ENCODE results near the gene LRRC46.

LRRC46 gene

DNA sequence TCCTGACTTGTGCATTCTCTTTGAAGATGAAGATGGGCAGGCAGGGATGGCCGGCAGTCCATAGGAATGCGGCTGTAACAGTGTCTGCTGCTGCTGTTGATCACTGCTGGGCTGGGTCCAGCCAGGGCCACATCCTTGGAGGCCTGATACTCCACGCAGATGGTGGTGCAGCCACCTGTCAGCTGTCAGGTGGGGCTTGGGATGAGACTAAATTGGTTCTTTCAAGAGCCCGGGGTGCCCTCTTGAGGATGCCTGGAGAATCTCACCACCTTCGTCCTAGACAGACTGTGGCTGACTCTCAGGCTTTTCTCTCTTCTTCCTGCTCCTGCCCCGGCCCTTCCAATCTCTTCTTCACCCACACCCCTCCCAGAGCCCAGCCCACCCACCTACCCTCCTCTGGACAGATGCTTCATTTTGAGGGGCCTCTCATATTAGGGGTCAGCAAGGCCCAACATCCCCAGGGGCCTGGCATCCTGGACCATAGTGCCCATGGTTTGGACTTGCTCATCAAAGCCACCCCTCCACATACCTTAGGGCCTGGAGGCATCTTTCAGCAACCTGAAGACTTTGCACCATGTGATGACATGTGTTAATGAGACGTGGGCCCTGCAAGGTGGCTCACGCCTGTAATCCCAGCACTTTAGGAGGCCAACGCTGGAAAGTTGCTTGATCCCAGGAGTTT lies 29.0 kb upstream of the LRRC46 start:
- DNase-seq: peak; percentile 71

DNA sequence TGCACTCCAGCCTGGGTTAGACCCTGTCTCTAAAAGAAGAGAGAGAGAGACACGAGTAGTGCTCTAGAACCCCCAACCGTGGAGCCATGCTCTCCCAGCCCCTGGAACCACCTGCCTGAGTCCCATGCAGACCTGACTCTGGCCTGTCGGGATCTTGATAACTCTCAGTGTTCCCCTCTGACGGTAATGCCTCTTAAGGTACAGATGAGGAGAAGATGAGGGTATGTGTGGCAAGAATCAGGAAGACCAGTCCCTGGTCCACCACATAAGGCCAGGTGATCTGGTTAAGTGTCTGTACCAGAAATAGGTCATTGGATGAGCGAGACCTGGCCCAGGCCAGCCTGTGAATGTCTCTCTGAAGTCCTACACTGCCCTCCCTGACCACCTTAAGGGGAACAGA lies 28.3 kb upstream of the LRRC46 start:
- no peaks in the 10 kb centered on the region; the same call in 1 of the 2 replicates for H3K4me1 ChIP-seq (ENCODE audit: low read length)
- no peak overlapping the region for H2AFZ ChIP-seq (ENCODE audit: low read length)
- H3K79me2 ChIP-seq (ENCODE audit: low read length): no peaks in the 10 kb centered on the region
- H3K27ac ChIP-seq (ENCODE audit: low read length): no peak overlapping the region
- H3K36me3 ChIP-seq (replicated peaks; ENCODE audit: insufficient read depth, low read length): no peaks in the 10 kb centered on the region
- H3K27me3 ChIP-seq (replicated peaks; ENCODE audit: insufficient read depth, low read length): 0 out of 2 replicates have a peak, but pooled peaks cover 8% of the 10 kb centered on the region
- H3K4me3 ChIP-seq (ENCODE audit: low read length): no peak overlapping the region
- no peak overlapping the region for H3K4me2 ChIP-seq (ENCODE audit: low read depth, low read length)
- no peak overlapping the region for H3K9ac ChIP-seq (ENCODE audit: low read length)
- no peaks in the 10 kb centered on the region for H4K20me1 ChIP-seq (ENCODE audit: insufficient read depth, low read length)
- no peaks in the 10 kb centered on the region for H3F3A ChIP-seq (ENCODE audit: insufficient read depth, low read length)
- TF ChIP-seq EZH2 (optimal IDR thresholded peaks at IDR 0.05; ENCODE audit: low read depth, low read length): no peak
- TF ChIP-seq, protein P1, sequence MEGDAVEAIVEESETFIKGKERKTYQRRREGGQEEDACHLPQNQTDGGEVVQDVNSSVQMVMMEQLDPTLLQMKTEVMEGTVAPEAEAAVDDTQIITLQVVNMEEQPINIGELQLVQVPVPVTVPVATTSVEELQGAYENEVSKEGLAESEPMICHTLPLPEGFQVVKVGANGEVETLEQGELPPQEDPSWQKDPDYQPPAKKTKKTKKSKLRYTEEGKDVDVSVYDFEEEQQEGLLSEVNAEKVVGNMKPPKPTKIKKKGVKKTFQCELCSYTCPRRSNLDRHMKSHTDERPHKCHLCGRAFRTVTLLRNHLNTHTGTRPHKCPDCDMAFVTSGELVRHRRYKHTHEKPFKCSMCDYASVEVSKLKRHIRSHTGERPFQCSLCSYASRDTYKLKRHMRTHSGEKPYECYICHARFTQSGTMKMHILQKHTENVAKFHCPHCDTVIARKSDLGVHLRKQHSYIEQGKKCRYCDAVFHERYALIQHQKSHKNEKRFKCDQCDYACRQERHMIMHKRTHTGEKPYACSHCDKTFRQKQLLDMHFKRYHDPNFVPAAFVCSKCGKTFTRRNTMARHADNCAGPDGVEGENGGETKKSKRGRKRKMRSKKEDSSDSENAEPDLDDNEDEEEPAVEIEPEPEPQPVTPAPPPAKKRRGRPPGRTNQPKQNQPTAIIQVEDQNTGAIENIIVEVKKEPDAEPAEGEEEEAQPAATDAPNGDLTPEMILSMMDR (IDR thresholded peaks at IDR 0.05; ENCODE audit: low read length): no peak
- no peak for TF ChIP-seq EZH2phosphoT487 (IDR thresholded peaks at IDR 0.05; ENCODE audit: low read length)
- no peak for DNase-seq
- no peaks in the 10 kb centered on the region for H3K9me2 ChIP-seq (replicated peaks; ENCODE audit: insufficient read depth, low read length)
- H3K9me3 ChIP-seq (replicated peaks; ENCODE audit: insufficient read depth, low read length): no peaks in the 10 kb centered on the region

More for the DNA sequence above, 29.0 kb upstream of the LRRC46 start:
- H3K9me3 ChIP-seq (replicated peaks; ENCODE audit: insufficient read depth, low read length): no peaks in the 10 kb centered on the region
- H2AFZ ChIP-seq (ENCODE audit: low read length): no peak overlapping the region
- TF ChIP-seq, protein P1 (IDR thresholded peaks at IDR 0.05; ENCODE audit: low read length): peak; percentile 64
- TF ChIP-seq EZH2 (optimal IDR thresholded peaks at IDR 0.05; ENCODE audit: low read depth, low read length): no peak
- no peaks in the 10 kb centered on the region for H4K20me1 ChIP-seq (ENCODE audit: insufficient read depth, low read length)
- no peaks in the 10 kb centered on the region for H3K79me2 ChIP-seq (ENCODE audit: low read length)
- no peak overlapping the region for H3K4me2 ChIP-seq (ENCODE audit: low read depth, low read length)
- H3F3A ChIP-seq (ENCODE audit: insufficient read depth, low read length): no peaks in the 10 kb centered on the region
- no peaks in the 10 kb centered on the region; the same call in 1 of the 2 replicates for H3K4me1 ChIP-seq (ENCODE audit: low read length)
- H3K4me3 ChIP-seq (ENCODE audit: low read length): no peak overlapping the region
- no peak overlapping the region for H3K27ac ChIP-seq (ENCODE audit: low read length)
- no peak overlapping the region for H3K9ac ChIP-seq (ENCODE audit: low read length)
- H3K9me2 ChIP-seq (replicated peaks; ENCODE audit: insufficient read depth, low read length): no peaks in the 10 kb centered on the region
- H3K27me3 ChIP-seq (replicated peaks; ENCODE audit: insufficient read depth, low read length): 0 out of 2 replicates have a peak, but pooled peaks cover 8% of the 10 kb centered on the region
- H3K36me3 ChIP-seq (replicated peaks; ENCODE audit: insufficient read depth, low read length): no peaks in the 10 kb centered on the region

DNA sequence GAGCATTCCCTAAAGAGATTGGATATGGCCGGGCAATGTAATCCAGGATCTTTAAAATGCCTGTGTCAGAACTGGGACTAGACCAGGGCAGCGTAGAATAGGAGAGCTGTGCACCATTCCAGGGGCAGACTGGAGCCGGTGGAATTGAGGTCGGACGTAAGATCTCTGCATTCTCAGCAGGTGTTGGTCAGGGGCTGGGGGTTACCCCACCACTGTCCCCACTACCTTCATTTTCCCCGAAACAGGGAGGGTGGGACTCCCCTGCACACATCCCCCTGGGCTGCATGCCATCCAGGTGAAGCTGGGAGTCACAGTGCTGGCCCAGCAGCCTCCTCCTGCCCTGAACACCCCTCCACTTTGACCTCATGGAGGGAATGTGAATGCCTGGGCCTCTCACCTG lies 27.7 kb upstream of the LRRC46 start:
- Histone ChIP-seq H3K4me1 (ENCODE audit: low read length) (no peaks in the 10 kb centered on the region; the same call in 1 of the 2 replicates), H3K36me3 (replicated peaks; ENCODE audit: insufficient read depth, low read length) (no peaks in the 10 kb centered on the region), H3K27ac (ENCODE audit: low read length) (no peak overlapping the region), H3K4me3 (ENCODE audit: low read length) (no peak overlapping the region), H3K4me2 (ENCODE audit: low read depth, low read length) (no peak overlapping the region), H3K9me3 (replicated peaks; ENCODE audit: insufficient read depth, low read length) (no peaks in the 10 kb centered on the region), H3F3A (ENCODE audit: insufficient read depth, low read length) (no peaks in the 10 kb centered on the region), H3K9me2 (replicated peaks; ENCODE audit: insufficient read depth, low read length) (no peaks in the 10 kb centered on the region), H4K20me1 (ENCODE audit: insufficient read depth, low read length) (no peaks in the 10 kb centered on the region), H3K9ac (ENCODE audit: low read length) (no peak overlapping the region), H3K27me3 (replicated peaks; ENCODE audit: insufficient read depth, low read length) (0 out of 2 replicates have a peak, but pooled peaks cover 8% of the 10 kb centered on the region), H3K79me2 (ENCODE audit: low read length) (no peaks in the 10 kb centered on the region), H2AFZ (ENCODE audit: low read length) (no peak overlapping the region)
- no peak for TF ChIP-seq EZH2 (optimal IDR thresholded peaks at IDR 0.05; ENCODE audit: low read depth, low read length)
- TF ChIP-seq, protein P1 (IDR thresholded peaks at IDR 0.05; ENCODE audit: low read length): no peak
- no peak for TF ChIP-seq EZH2phosphoT487 (IDR thresholded peaks at IDR 0.05; ENCODE audit: low read length)
- DNase-seq: no peak

Data from MM.1S (cell line).